Uterus (tissue), 4 donors: ENCODE data around the gene S100P. TPM values are rescaled to one million over a fixed set of nuclear protein-coding genes. Genes with fewer than 3 reads are reported as not detected.

Source experiments
- DNase-seq, 2 donors: peaks; one replicate each; pipeline ENCODE4 v3.0.0-alpha.2; 2019 to 2020
- H3K27ac ChIP-seq, 2 donors: fragments of 200-600 bp; sonication (generic); 1 replicate in 1 of 2; 2 replicates in 1 of 2; pipeline ENCODE4 v1.5.1; 2016 to 2018
- H3K27me3 ChIP-seq, 2 donors: fragments of 200-600 bp; sonication (generic); one replicate each; pipeline ENCODE4 v1.5.1; 2018 to 2019; ENCODE audit warnings: control low read depth in 1 of 2
- H3K36me3 ChIP-seq, 2 donors: fragments of 200-600 bp; sonication (generic); one replicate each; pipeline ENCODE4 v1.5.1; 2019; ENCODE audit warnings: control low read depth in 1 of 2
- H3K4me1 ChIP-seq, 2 donors: fragments of 200-600 bp; sonication (generic); one replicate each; pipeline ENCODE4 v1.5.1; 2018 to 2019; ENCODE audit warnings: control low read depth in 1 of 2
- H3K4me3 ChIP-seq, 2 donors: fragments of 200-600 bp; sonication (generic); 1 replicate in 1 of 2; 2 replicates in 1 of 2; pipeline ENCODE4 v1.5.1; 2018 to 2019; ENCODE audit warnings: mild to moderate bottlenecking in 1 of 2
- H3K9me3 ChIP-seq, 2 donors: fragments of 200-600 bp; sonication (generic); one replicate each; pipeline ENCODE4 v1.5.1; 2019; ENCODE audit warnings: control low read depth in 1 of 2
- CTCF ChIP-seq, 4 experiments: fragments of 200-600 bp in 2 of 4; fragments of 450-650 bp in 2 of 4; sonication (generic) in 2 of 4; IDR thresholded peaks; one replicate each; pipeline ENCODE4 v1.5.1; 2016 to 2019; ENCODE audit warnings: antibody characterized with exemption in 4 of 4, mild to moderate bottlenecking in 2 of 4, moderate library complexity in 1 of 4
- POLR2A ChIP-seq, 2 donors: fragments of 450-650 bp; IDR thresholded peaks; one replicate each; pipeline ENCODE4 v1.6.1; 2016; ENCODE audit warnings: antibody characterized with exemption in 2 of 2, mild to moderate bottlenecking in 1 of 2, moderate library complexity in 1 of 2
- intact Hi-C: fragments of 100-400 bp; cut with DNase I; formaldehyde crosslinking; loops from one replicate; pipeline ENCODE4 v1.15.1; 2023; ENCODE audit warnings: low total_unique reads
- total RNA-seq, 4 donors: library from RNA; depleted of rRNA in 3 of 4; stranded (reverse); fragments of >200 nt in 3 of 4; gene quantifications; one replicate each; pipeline versions ENCODE4 v1.1.0 to v1.2.4, GENCODE V29; 2014 to 2023
- donor health status: DM: yes; HTN: yes; CAD: no.

Gene S100P
- total RNA-seq, 4 donors from 2014 or later = 0.26 to 1.3 TPM; not detected in 2

GRCh38 chr4:6728320-6729029, 34.8 kb downstream of the S100P start:
- TF ChIP-seq POLR2A (IDR thresholded peaks at IDR 0.05) (no peak), CTCF (IDR thresholded peaks at IDR 0.05) (no peak)
- intact Hi-C loops = no loop called here
- H3K4me3 ChIP-seq = no peak overlapping the region
- no peak overlapping the region for H3K27ac ChIP-seq
- H3K36me3 ChIP-seq = no peaks in the 10 kb centered on the region
- DNase-seq = no peak
- peaks cover 0 to 8% of the 10 kb centered on the region in 2 donors for H3K4me1 ChIP-seq
- no peaks in the 10 kb centered on the region for H3K27me3 ChIP-seq
- no peaks in the 10 kb centered on the region for H3K9me3 ChIP-seq

DNA sequence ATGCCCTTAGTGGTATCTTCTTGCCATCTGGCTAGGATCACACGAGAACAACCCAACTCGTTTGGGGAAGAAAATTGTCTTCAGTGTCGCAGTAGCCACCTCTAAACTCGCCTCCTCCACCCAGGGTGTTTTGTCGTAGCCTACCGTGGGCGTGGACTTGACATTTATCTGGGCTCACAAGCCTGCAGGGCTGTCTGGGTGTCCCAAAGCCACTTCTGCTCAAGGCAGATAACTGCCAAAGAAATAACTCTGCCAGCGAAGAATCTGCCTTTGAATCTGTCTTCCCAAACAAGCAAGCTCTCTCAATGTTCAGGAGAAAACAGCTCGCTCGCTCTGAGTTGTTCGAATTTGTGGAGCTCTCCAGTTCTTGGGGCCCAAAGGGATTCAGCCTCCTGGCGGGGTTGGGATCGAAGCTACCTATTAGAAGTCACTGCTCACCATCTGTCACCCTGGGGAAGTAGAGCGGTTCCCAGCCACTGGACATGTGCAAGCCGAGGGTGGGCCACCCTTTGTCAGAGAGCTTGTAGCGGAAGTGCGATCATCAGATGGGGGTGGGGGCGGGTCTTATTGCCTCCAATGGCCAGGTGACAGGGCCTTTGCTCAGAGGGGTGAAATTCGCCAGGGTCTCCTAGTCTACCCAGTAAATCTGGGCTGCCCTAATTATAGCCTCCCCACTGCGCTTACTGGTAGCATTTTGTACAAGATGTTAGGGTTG, 37.1 kb downstream of the S100P start:
- intact Hi-C loops = no loop called here

DNA sequence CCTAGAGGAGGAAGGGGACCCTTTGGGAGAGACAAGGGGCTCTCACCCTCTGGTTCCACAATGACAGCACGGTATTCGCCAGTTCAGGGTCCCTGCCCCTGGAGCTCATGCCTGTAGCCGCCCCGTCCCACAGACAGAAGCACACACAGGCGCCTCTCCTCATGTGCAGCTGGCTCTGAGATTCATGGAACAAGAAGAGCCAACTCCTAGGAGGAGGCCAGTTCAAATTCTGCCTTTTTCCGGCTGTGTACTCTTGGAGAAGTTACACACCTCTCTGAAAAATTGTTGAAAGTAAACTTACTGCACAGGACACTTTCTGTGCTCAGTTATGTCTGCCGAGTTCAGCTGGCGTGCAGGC, 37.6 kb downstream of the S100P start:
- TF ChIP-seq CTCF (IDR thresholded peaks at IDR 0.05) (no peak), POLR2A (IDR thresholded peaks at IDR 0.05) (no peak)
- Histone ChIP-seq H3K27me3 (no peaks in the 10 kb centered on the region), H3K9me3 (no peaks in the 10 kb centered on the region), H3K4me3 (no peak overlapping the region), H3K4me1 (peaks cover 0 to 8% of the 10 kb centered on the region in 2 donors), H3K36me3 (no peaks in the 10 kb centered on the region), H3K27ac (no peak overlapping the region)
- no peak for DNase-seq
- intact Hi-C loops = no loop called here

More for the DNA sequence above, 37.1 kb downstream of the S100P start:
- no peaks in the 10 kb centered on the region for H3K27me3 ChIP-seq
- no peak overlapping the region for H3K4me3 ChIP-seq
- H3K4me1 ChIP-seq = peaks cover 0 to 8% of the 10 kb centered on the region in 2 donors
- no peaks in the 10 kb centered on the region for H3K9me3 ChIP-seq
- no peaks in the 10 kb centered on the region for H3K36me3 ChIP-seq
- no peak overlapping the region for H3K27ac ChIP-seq
- no peak for DNase-seq
- TF ChIP-seq CTCF (IDR thresholded peaks at IDR 0.05) = no peak
- TF ChIP-seq POLR2A (IDR thresholded peaks at IDR 0.05) = no peak

GRCh38 chr4:6731780-6732179, 38.1 kb downstream of the S100P start:
- no peak overlapping the region for H3K4me3 ChIP-seq
- no peak for DNase-seq
- no peaks in the 10 kb centered on the region for H3K27me3 ChIP-seq
- no peaks in the 10 kb centered on the region for H3K36me3 ChIP-seq
- H3K4me1 ChIP-seq = peaks cover 0 to 8% of the 10 kb centered on the region in 2 donors
- no peak for TF ChIP-seq CTCF (IDR thresholded peaks at IDR 0.05)
- no peak for TF ChIP-seq POLR2A (IDR thresholded peaks at IDR 0.05)
- intact Hi-C loops = no loop called here
- no peak overlapping the region for H3K27ac ChIP-seq
- H3K9me3 ChIP-seq = no peaks in the 10 kb centered on the region
